Ascending aorta (tissue), 2 donors: Measurements from ENCODE around the gene KCNH2. TPM values are rescaled to one million over a fixed set of nuclear protein-coding genes. Genes with fewer than 3 reads are reported as not detected.

Experiments used
- DNase-seq, 2 donors: peaks; one replicate each; pipeline ENCODE4 v3.0.0-alpha.2; 2019; ENCODE audit warnings: low spot score in 2 of 2
- H3K27ac ChIP-seq, 2 donors: fragments of 200-600 bp; sonication (generic); one replicate each; pipeline ENCODE4 v1.5.1; 2016 to 2017; ENCODE audit warnings: mild to moderate bottlenecking in 1 of 2
- H3K27me3 ChIP-seq: fragments of 200-600 bp; sonication (generic); one replicate; pipeline ENCODE4 v1.5.1; 2017
- H3K36me3 ChIP-seq, 2 donors: fragments of 200-600 bp; sonication (generic); one replicate each; pipeline ENCODE4 v1.5.1; 2016
- H3K4me1 ChIP-seq, 2 donors: fragments of 200-600 bp; sonication (generic); one replicate each; pipeline ENCODE4 v1.5.1; 2016 to 2017; ENCODE audit warnings: mild to moderate bottlenecking in 1 of 2
- H3K4me3 ChIP-seq, 2 donors: fragments of 200-600 bp; sonication (generic); one replicate each; pipeline ENCODE4 v1.5.1; 2016 to 2017; ENCODE audit warnings: mild to moderate bottlenecking in 1 of 2
- H3K9me3 ChIP-seq, 2 donors: fragments of 200-600 bp; sonication (generic); one replicate each; pipeline ENCODE4 v1.5.1; 2016
- CTCF ChIP-seq, 3 experiments: fragments of 200-600 bp in 2 of 3; fragments of 450-650 bp in 1 of 3; sonication (generic) in 2 of 3; IDR thresholded peaks; one replicate each; pipeline ENCODE4 v1.5.1; 2016 to 2019; ENCODE audit warnings: antibody characterized with exemption in 3 of 3, mild to moderate bottlenecking in 1 of 3, moderate library complexity in 1 of 3
- intact Hi-C: fragments of 100-400 bp; cut with DNase I; formaldehyde crosslinking; loops from one replicate; pipeline ENCODE4 v1.15.1; 2023
- total RNA-seq: library from RNA; depleted of rRNA; stranded (reverse); fragments of >200 nt; gene quantifications from one replicate; pipeline ENCODE4 v1.1.0, GENCODE V29; 2016

The KCNH2 gene
- total RNA-seq, 1 donor from 2014 or later = not detected

- intact Hi-C loops = loop anchor here (2.0 to 5.0 kb wide), 2 partner anchors 55 to 148 kb away; no protein-coding TSS in a partner anchor
- Histone ChIP-seq H3K27ac (no peak overlapping the region), H3K9me3 (no peaks in the 10 kb centered on the region), H3K27me3 (no peaks in the 10 kb centered on the region), H3K4me1 (no peaks in the 10 kb centered on the region), H3K4me3 (no peak overlapping the region), H3K36me3 (no peaks in the 10 kb centered on the region)
- TF ChIP-seq CTCF (IDR thresholded peaks at IDR 0.05) = peak; percentile 57 to 79 (median 68)
- no peak for DNase-seq
These were observed 15.3 kb downstream of the KCNH2 start for GRCh38 chr7:150962553-150963399.

- DNase-seq = no peak
- intact Hi-C loops = loop anchor here (2.0 to 5.0 kb wide), 2 partner anchors 55 to 149 kb away; no protein-coding TSS in a partner anchor
- H3K4me1 ChIP-seq = no peaks in the 10 kb centered on the region
- H3K36me3 ChIP-seq = no peaks in the 10 kb centered on the region
- H3K4me3 ChIP-seq = no peak overlapping the region
- no peaks in the 10 kb centered on the region for H3K9me3 ChIP-seq
- H3K27ac ChIP-seq = no peak overlapping the region
- no peaks in the 10 kb centered on the region for H3K27me3 ChIP-seq
- TF ChIP-seq CTCF (IDR thresholded peaks at IDR 0.05) = no peak
These were observed 15.9 kb downstream of the KCNH2 start for GRCh38 chr7:150962290-150962552.

DNA sequence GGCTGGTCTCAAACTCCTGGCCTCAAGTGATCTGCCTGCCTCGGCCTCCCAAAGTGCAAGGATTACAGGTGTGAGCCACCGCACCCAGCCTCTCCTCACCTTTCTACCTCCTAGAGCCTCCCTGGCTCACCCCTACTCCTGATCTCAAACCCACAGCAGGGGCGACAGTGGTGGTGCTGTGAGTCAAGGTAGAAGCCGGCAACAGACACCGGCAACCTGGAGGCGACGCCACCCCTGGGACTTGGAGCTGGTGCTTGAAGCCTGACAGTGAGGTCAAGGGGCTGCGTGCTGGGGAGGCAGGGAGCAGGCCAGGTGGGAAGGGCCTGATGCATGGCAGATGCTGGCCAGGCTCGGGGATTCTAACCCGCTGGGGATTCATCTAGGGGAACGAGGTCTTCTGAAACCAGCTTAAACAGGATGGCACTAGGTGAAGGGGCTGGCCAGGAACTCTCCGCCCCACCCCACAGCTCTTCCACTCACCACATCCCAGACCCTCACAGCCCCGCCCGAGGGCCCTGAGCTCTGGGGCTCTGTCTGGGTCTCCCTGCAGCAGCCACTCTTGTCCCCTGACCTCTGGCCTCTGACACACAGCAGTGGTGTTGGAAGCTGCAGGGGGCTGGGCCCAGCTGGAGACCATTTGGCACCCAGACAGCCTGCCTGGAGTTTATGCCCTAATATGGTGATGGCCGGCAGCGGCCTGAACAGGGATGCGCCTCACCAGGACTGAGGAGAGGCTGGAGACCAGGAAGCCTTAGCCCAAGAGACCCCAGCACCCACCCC lies 16.4 kb downstream of the KCNH2 start:
- H3K4me1 ChIP-seq = no peaks in the 10 kb centered on the region
- TF ChIP-seq CTCF (IDR thresholded peaks at IDR 0.05) = no peak
- H3K27me3 ChIP-seq = no peaks in the 10 kb centered on the region
- no peak overlapping the region for H3K27ac ChIP-seq
- no peak overlapping the region for H3K4me3 ChIP-seq
- no peaks in the 10 kb centered on the region for H3K9me3 ChIP-seq
- intact Hi-C loops = loop anchor here (2.0 to 5.0 kb wide), 2 partner anchors 56 to 149 kb away; no protein-coding TSS in a partner anchor
- no peak for DNase-seq
- no peaks in the 10 kb centered on the region for H3K36me3 ChIP-seq

DNA sequence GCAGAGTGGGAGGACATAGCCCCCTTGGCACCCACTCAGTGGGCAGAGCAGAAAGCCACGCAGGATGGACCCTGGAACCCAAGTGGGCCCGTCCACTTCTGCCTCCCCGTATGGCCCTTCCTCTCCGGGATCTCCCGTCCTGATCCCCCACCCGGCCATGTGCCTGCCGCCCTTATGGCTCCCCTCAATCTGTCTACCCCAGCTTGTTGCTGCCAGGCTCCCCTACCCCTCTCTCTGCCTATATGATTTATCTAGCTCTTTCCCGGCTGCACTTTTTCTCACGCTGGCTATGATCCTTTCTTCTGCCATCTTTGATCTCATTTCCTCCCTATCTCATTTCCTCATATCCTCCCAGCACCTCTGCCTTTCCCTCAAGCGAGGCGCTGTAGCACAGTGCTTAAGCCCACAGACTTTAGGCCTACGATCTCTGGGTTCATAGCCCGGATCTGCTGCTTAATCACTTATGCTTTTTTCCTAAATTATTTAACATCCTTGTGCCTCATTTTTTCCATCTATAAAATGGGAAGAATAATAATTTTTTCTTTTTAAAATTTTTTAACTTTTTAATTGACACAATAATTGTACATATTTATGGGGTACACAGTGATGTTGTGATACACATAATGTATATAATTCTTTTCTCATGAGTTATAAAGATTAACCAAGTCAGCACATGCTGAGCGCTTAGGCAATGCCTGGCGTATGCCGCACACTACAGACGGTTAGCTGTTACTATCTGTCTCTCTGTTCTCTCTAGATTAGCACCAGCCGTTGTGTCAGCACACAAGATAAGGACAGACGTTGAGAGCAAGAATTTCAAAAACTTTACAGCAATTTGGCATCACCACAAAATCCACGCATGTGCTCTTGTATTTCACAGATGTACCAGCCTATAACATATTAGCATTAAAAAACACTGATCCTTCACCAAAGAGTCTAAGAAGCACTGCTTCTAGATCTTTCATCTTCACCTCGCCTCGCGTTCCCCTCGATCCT lies 18.1 kb downstream of the KCNH2 start:
- H3K36me3 ChIP-seq = no peaks in the 10 kb centered on the region
- no peak overlapping the region for H3K4me3 ChIP-seq
- peaks cover 3 to 7% of the 10 kb centered on the region in 2 donors for H3K4me1 ChIP-seq
- DNase-seq = no peak
- TF ChIP-seq CTCF (IDR thresholded peaks at IDR 0.05) = no peak
- intact Hi-C loops = loop anchor here (5.0 kb wide), 1 partner anchor 57 kb away; no protein-coding TSS in a partner anchor
- H3K27ac ChIP-seq = no peak overlapping the region
- no peaks in the 10 kb centered on the region for H3K27me3 ChIP-seq
- H3K9me3 ChIP-seq = no peaks in the 10 kb centered on the region

- TF ChIP-seq CTCF (IDR thresholded peaks at IDR 0.05) = no peak
- no peaks in the 10 kb centered on the region for H3K9me3 ChIP-seq
- no peak overlapping the region for H3K4me3 ChIP-seq
- H3K36me3 ChIP-seq = no peaks in the 10 kb centered on the region
- H3K27me3 ChIP-seq = no peaks in the 10 kb centered on the region
- H3K4me1 ChIP-seq = peaks cover 3 to 7% of the 10 kb centered on the region in 2 donors
- no peak for DNase-seq
- intact Hi-C loops = no loop called here
- H3K27ac ChIP-seq = no peak overlapping the region
These were observed 19.0 kb downstream of the KCNH2 start for GRCh38 chr7:150959081-150959480.
